ENCODE results near the gene SLC9C1.

- no peak for TF ChIP-seq POLR2AphosphoS5 (IDR thresholded peaks at IDR 0.05)
- no peak for TF ChIP-seq EP300 (IDR thresholded peaks at IDR 0.05; ENCODE audit: low read depth)
These were observed 166.2 kb downstream of the SLC9C1 start for GRCh38 chr3:112127522-112128494.
